Esophagus muscularis mucosa (tissue), 4 donors: Measurements from ENCODE around the gene TMEM132C. TPM values are rescaled to one million over a fixed set of nuclear protein-coding genes. Genes with fewer than 3 reads are reported as not detected.

Experiments
- DNase-seq: peaks from one replicate; pipeline ENCODE4 v3.0.0-alpha.2; 2017; ENCODE audit errors: extremely low spot score
- H3K27ac ChIP-seq, 4 donors: fragments of 200-600 bp; sonication (generic); replicated peaks in 1 of 4; 1 replicate in 3 of 4; 2 replicates in 1 of 4; pipeline ENCODE4 v1.5.1; 2016 to 2019; ENCODE audit warnings: mild to moderate bottlenecking in 1 of 4
- H3K27me3 ChIP-seq, 4 donors: fragments of 200-600 bp; sonication (generic); one replicate each; pipeline versions ENCODE4 v1.5.1 to v1.6.0; 2016 to 2019
- H3K36me3 ChIP-seq, 4 donors: fragments of 200-600 bp; sonication (generic); one replicate each; pipeline ENCODE4 v1.5.1; 2016 to 2019
- H3K4me1 ChIP-seq, 4 donors: fragments of 200-600 bp; sonication (generic); one replicate each; pipeline ENCODE4 v1.5.1; 2016 to 2019
- H3K4me3 ChIP-seq, 4 donors: fragments of 200-600 bp; sonication (generic); 1 replicate in 2 of 4; 2 replicates in 2 of 4; pipeline ENCODE4 v1.5.1; 2016 to 2019; ENCODE audit warnings: mild to moderate bottlenecking in 4 of 4, moderate library complexity in 1 of 4
- H3K9me3 ChIP-seq, 4 donors: fragments of 200-600 bp; sonication (generic); 1 replicate in 3 of 4; 2 replicates in 1 of 4; pipeline ENCODE4 v1.5.1; 2016 to 2019
- CTCF ChIP-seq, 3 experiments: fragments of 200-600 bp in 2 of 3; fragments of 450-650 bp in 1 of 3; sonication (generic) in 2 of 3; IDR thresholded peaks; one replicate each; pipeline ENCODE4 v1.5.1; 2017 to 2019; ENCODE audit warnings: antibody characterized with exemption in 3 of 3, mild to moderate bottlenecking in 2 of 3, moderate library complexity in 1 of 3
- EP300 ChIP-seq: sonication (generic); formaldehyde crosslinking; IDR thresholded peaks from one replicate; pipeline ENCODE4 v1.6.1; 2017; ENCODE audit warnings: antibody characterized with exemption
- POLR2A ChIP-seq: fragments of 450-650 bp; IDR thresholded peaks from one replicate; pipeline ENCODE4 v1.6.1; 2017; ENCODE audit warnings: antibody characterized with exemption, moderate library complexity, mild to moderate bottlenecking, low read depth
- POLR2AphosphoS5 ChIP-seq, 2 donors: sonication (generic); formaldehyde crosslinking; IDR thresholded peaks; one replicate each; pipeline ENCODE4 v1.6.1; 2017; ENCODE audit warnings: antibody characterized with exemption in 2 of 2
- WGBS: methylation state at CpG from one replicate; pipeline ENCODE4 v1.1.5; 2018; 5-methylcytosine and 5-hydroxymethylcytosine counted together
- intact Hi-C: fragments of 100-400 bp; cut with DNase I; formaldehyde crosslinking; loops from one replicate; pipeline ENCODE4 v1.15.1; 2023
- total RNA-seq, 4 donors: library from RNA; depleted of rRNA; stranded (reverse); fragments of >200 nt; gene quantifications; one replicate each; pipeline versions ENCODE4 v1.1.0 to v1.2.1, GENCODE V29; 2016

TMEM132C gene
- total RNA-seq, 4 donors from 2014 or later: 2.9 to 3.8 (median 3.5) TPM

- Histone ChIP-seq H3K4me3 (no peak overlapping the region), H3K4me1 (peaks cover 0 to 15% (median 9%) of the 10 kb centered on the region in 4 donors), H3K27me3 (no peaks in the 10 kb centered on the region), H3K27ac (no peak overlapping the region), H3K36me3 (no peaks in the 10 kb centered on the region), H3K9me3 (no peaks in the 10 kb centered on the region)
- intact Hi-C loops: no loop called here
- TF ChIP-seq POLR2AphosphoS5 (IDR thresholded peaks at IDR 0.05): no peak
- no peak for TF ChIP-seq CTCF (IDR thresholded peaks at IDR 0.05)
- TF ChIP-seq POLR2A: no peak
- TF ChIP-seq EP300: no peak
- DNase-seq: no peak
- 95% methylated on average over 2 of the region's 2 CpGs for WGBS
Observed at GRCh38 chr12:128587918-128588317, 320.9 kb downstream of the TMEM132C start.

- DNase-seq: no peak
- Histone ChIP-seq H3K36me3 (no peaks in the 10 kb centered on the region), H3K27me3 (peaks cover 0 to 13% (median 0%) of the 10 kb centered on the region in 4 donors), H3K27ac (no peak overlapping the region), H3K9me3 (no peaks in the 10 kb centered on the region), H3K4me1 (peaks cover 0 to 6% (median under 1%) of the 10 kb centered on the region in 4 donors), H3K4me3 (no peak overlapping the region)
- TF ChIP-seq EP300 (no peak), POLR2A (no peak), POLR2AphosphoS5 (IDR thresholded peaks at IDR 0.05) (no peak), CTCF (IDR thresholded peaks at IDR 0.05) (no peak)
- 60% methylated on average over 6 of the region's 6 CpGs for WGBS
- intact Hi-C loops: no loop called here
Observed at GRCh38 chr12:128592220-128592744, 325.3 kb downstream of the TMEM132C start.

- Histone ChIP-seq H3K4me3 (no peak overlapping the region), H3K9me3 (no peaks in the 10 kb centered on the region), H3K27me3 (peaks cover 0 to 13% (median 0%) of the 10 kb centered on the region in 4 donors), H3K4me1 (peaks cover 0 to 6% (median 0%) of the 10 kb centered on the region in 4 donors), H3K36me3 (no peaks in the 10 kb centered on the region), H3K27ac (no peak overlapping the region)
- DNase-seq: no peak
- intact Hi-C loops: no loop called here
- TF ChIP-seq POLR2AphosphoS5 (IDR thresholded peaks at IDR 0.05) (no peak), CTCF (IDR thresholded peaks at IDR 0.05) (no peak), POLR2A (no peak), EP300 (no peak)
- 20% methylated on average over 7 of the region's 7 CpGs for WGBS
Observed at GRCh38 chr12:128594521-128594920, 327.6 kb downstream of the TMEM132C start.

DNA sequence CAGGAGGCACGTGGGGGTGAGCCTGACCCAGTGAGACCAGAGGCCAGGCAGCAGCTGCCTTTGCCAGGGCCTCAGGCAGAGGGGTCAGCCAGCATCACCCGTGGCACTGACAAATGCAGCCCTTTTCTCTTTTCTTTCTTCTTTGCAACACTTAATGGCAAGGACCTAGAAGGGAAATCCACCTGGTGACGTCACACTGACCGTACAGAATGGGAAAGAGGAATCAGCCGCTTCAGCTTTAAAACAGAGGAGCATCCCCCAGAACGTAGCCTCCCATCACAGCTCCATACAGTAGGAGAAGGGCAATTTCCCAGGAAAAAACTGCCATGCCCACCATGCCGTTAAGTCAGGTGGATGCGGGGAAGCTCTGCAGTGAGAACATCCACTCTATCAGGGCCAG, 328.6 kb downstream of the TMEM132C start:
- intact Hi-C loops: no loop called here
- H3K4me3 ChIP-seq: no peak overlapping the region
- TF ChIP-seq CTCF (IDR thresholded peaks at IDR 0.05) (no peak), POLR2A (no peak), POLR2AphosphoS5 (IDR thresholded peaks at IDR 0.05) (no peak), EP300 (no peak)
- H3K4me1 ChIP-seq: peaks cover 0 to 6% (median 0%) of the 10 kb centered on the region in 4 donors
- WGBS: 88% methylated on average over 8 of the region's 8 CpGs
- no peaks in the 10 kb centered on the region for H3K36me3 ChIP-seq
- peaks cover 0 to 13% (median 0%) of the 10 kb centered on the region in 4 donors for H3K27me3 ChIP-seq
- no peak overlapping the region for H3K27ac ChIP-seq
- no peak for DNase-seq
- no peaks in the 10 kb centered on the region for H3K9me3 ChIP-seq

- 54% methylated on average over 6 of the region's 6 CpGs for WGBS
- no peak for DNase-seq
Observed at GRCh38 chr12:128600886-128601285, 333.9 kb downstream of the TMEM132C start.

More at GRCh38 chr12:128600886-128601285, 333.9 kb downstream of the TMEM132C start:
- TF ChIP-seq POLR2AphosphoS5 (IDR thresholded peaks at IDR 0.05) (no peak), POLR2A (no peak), CTCF (IDR thresholded peaks at IDR 0.05) (no peak), EP300 (no peak)
- H3K27me3 ChIP-seq: peaks cover 0 to 5% (median 0%) of the 10 kb centered on the region in 4 donors
- intact Hi-C loops: no loop called here
- H3K9me3 ChIP-seq: no peaks in the 10 kb centered on the region
- H3K4me3 ChIP-seq: no peak overlapping the region
- no peaks in the 10 kb centered on the region for H3K4me1 ChIP-seq
- no peak overlapping the region for H3K27ac ChIP-seq
- H3K36me3 ChIP-seq: no peaks in the 10 kb centered on the region
